CD4-positive, alpha-beta T cell treated with Interleukin-10 for 1 hour (primary cell): ENCODE measurements around the gene CDKN2AIP.
"Not testable (repeated sequence)": the region's sequence is repeated elsewhere in the genome, so short reads cannot be mapped to it uniquely, and the experiment has no call there.

Source experiments
- DNase-seq: peaks from one replicate; pipeline ENCODE4 v3.0.0-alpha.2; 2020

CDKN2AIP gene

GRCh38 chr4:183416879-183417755 lies 27.3 kb upstream of the CDKN2AIP start:
- DNase-seq: no peak

GRCh38 chr4:183422962-183423631 lies 21.3 kb upstream of the CDKN2AIP start:
- no peak for DNase-seq

GRCh38 chr4:183424109-183424744 lies 20.2 kb upstream of the CDKN2AIP start:
- DNase-seq: no peak

GRCh38 chr4:183426507-183426906 lies 17.9 kb upstream of the CDKN2AIP start:
- DNase-seq: no peak

GRCh38 chr4:183429489-183429888 lies 14.9 kb upstream of the CDKN2AIP start:
- DNase-seq: no peak

GRCh38 chr4:183430317-183430993 lies 14.0 kb upstream of the CDKN2AIP start:
- DNase-seq: peak; percentile 40

GRCh38 chr4:183430994-183431347 lies 13.5 kb upstream of the CDKN2AIP start:
- no peak for DNase-seq

- no peak for DNase-seq
These were observed 12.8 kb upstream of the CDKN2AIP start for GRCh38 chr4:183431614-183432013.

GRCh38 chr4:183433183-183433582 lies 11.3 kb upstream of the CDKN2AIP start:
- DNase-seq: not testable (repeated sequence)

- no peak for DNase-seq
These were observed 10.2 kb upstream of the CDKN2AIP start for GRCh38 chr4:183434264-183434663.

- no peak for DNase-seq
These were observed 9.7 kb upstream of the CDKN2AIP start for GRCh38 chr4:183434666-183435190.

GRCh38 chr4:183435803-183436202 lies 8.6 kb upstream of the CDKN2AIP start:
- DNase-seq: no peak

- DNase-seq: no peak
These were observed 8.0 kb upstream of the CDKN2AIP start for GRCh38 chr4:183436417-183436816.

- no peak for DNase-seq
These were observed 7.0 kb upstream of the CDKN2AIP start for GRCh38 chr4:183437452-183437851.

GRCh38 chr4:183438458-183439113 lies 5.8 kb upstream of the CDKN2AIP start:
- no peak for DNase-seq

GRCh38 chr4:183441276-183441675 lies 3.2 kb upstream of the CDKN2AIP start:
- no peak for DNase-seq

GRCh38 chr4:183443655-183444213 lies 702 bp upstream of the CDKN2AIP start:
- DNase-seq: no peak

GRCh38 chr4:183445097-183445428 lies 627 bp downstream of the CDKN2AIP start:
- no peak for DNase-seq

GRCh38 chr4:183447646-183448045 lies 3.2 kb downstream of the CDKN2AIP start:
- DNase-seq: peak; percentile 28

- no peak for DNase-seq
These were observed 4.0 kb downstream of the CDKN2AIP start for GRCh38 chr4:183448436-183448835.

GRCh38 chr4:183449193-183449882 lies 4.9 kb downstream of the CDKN2AIP start:
- DNase-seq: no peak

- DNase-seq: no peak
These were observed 5.7 kb downstream of the CDKN2AIP start for GRCh38 chr4:183450108-183450507.
